ENCODE data around the gene TMEM192. TPM values are rescaled to one million over a fixed set of nuclear protein-coding genes. Genes with fewer than 3 reads are reported as not detected.

Gene TMEM192
- total RNA-seq, 1 donor from 2014 or later = 16.1 TPM

DNA sequence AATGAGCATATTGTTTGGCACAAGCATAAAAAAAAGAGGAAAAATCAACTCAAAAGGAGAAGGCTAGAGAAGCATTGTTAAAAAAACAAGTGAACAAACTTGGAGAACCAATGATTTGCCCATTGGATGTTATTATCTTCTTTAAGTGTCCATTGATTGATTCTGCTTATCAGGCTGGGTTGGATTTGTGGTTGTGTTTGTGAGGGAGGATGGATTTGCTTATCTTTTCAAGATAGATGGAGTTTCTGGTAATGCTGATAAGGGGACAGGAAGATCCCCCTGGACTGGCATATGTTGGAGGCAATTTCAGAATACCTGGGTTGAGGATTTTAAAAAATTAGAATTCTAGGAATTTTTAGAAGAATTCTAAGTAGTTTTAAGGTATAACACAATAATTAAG lies 41.8 kb upstream of the TMEM192 start:
- Histone ChIP-seq H3K27ac (no peak overlapping the region), H3K4me2 (no peak overlapping the region), H3F3A (ENCODE audit: low read depth) (no peaks in the 10 kb centered on the region), H4K20me1 (ENCODE audit: low read depth) (no peaks in the 10 kb centered on the region), H2AFZ (replicated peaks) (no peak overlapping the region), H3K9me3 (ENCODE audit: low read depth) (no peaks in the 10 kb centered on the region), H3K27me3 (no peaks in the 10 kb centered on the region), H3K4me1 (no peaks in the 10 kb centered on the region), H3K4me3 (no peak overlapping the region), H3K9ac (no peak overlapping the region), H3K79me2 (ENCODE audit: low read depth) (no peaks in the 10 kb centered on the region), H3K36me3 (no peaks in the 10 kb centered on the region)
- DNase-seq (ENCODE audit: low spot score) = no peak
- Mint-ChIP-seq H3K9me3 (peaks cover 2% of the 10 kb centered on the region), H3K36me3 (no peaks in the 10 kb centered on the region), H3K4me1 (no peaks in the 10 kb centered on the region), H3K4me3 (no peak overlapping the region), H3K27me3 (ENCODE audit: insufficient read depth, low read depth) (peaks cover 2% of the 10 kb centered on the region), H3K27ac (no peak overlapping the region)
- TF ChIP-seq EZH2phosphoT487 (IDR thresholded peaks at IDR 0.05) = no peak
- TF ChIP-seq, protein P1, sequence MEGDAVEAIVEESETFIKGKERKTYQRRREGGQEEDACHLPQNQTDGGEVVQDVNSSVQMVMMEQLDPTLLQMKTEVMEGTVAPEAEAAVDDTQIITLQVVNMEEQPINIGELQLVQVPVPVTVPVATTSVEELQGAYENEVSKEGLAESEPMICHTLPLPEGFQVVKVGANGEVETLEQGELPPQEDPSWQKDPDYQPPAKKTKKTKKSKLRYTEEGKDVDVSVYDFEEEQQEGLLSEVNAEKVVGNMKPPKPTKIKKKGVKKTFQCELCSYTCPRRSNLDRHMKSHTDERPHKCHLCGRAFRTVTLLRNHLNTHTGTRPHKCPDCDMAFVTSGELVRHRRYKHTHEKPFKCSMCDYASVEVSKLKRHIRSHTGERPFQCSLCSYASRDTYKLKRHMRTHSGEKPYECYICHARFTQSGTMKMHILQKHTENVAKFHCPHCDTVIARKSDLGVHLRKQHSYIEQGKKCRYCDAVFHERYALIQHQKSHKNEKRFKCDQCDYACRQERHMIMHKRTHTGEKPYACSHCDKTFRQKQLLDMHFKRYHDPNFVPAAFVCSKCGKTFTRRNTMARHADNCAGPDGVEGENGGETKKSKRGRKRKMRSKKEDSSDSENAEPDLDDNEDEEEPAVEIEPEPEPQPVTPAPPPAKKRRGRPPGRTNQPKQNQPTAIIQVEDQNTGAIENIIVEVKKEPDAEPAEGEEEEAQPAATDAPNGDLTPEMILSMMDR (IDR thresholded peaks at IDR 0.05) = no peak
- TF ChIP-seq EZH2 (IDR thresholded peaks at IDR 0.05) = no peak

DNA sequence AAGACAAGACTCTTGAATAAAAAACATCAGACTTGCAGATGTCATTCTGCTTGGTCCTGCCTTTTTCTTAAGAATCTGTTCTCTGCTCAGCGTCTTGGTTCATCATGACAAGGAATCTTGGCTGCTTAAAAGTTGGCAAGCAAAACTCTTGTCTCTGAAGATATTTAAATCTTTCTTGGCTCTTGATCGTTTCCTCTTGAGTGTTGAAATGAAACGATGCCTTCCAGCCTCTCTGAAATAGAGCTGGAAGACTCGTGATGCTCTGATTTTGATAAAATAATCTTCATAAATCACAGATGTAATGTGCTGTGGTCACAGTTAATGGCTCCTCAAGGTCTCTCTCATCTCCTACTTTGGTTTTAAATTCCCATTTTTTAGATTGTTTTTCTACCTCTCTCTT lies 39.9 kb upstream of the TMEM192 start:
- no peaks in the 10 kb centered on the region for H3K36me3 Mint-ChIP-seq

DNA sequence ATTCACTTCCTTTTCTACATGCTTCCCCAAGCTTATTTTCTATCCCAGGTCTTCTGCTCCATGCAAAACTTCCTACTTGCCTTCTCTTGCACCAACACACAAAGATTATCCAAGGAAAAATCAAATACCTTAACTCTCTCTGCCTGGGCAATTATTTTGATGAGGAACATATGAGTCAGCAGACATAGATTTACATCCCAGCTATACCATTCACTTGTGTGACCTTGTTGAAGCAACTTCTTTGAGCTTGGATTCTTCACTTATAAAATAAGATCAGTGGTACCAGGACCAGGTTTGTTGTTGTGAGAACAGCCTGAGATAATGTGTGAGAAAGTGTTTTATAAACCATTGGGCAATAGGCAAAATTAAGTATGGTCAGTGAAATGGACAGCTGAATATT lies 39.1 kb upstream of the TMEM192 start:
- no peaks in the 10 kb centered on the region for H3K9me3 ChIP-seq (ENCODE audit: low read depth)
- no peaks in the 10 kb centered on the region for H3F3A ChIP-seq (ENCODE audit: low read depth)
- Mint-ChIP-seq H3K36me3 (no peaks in the 10 kb centered on the region), H3K9me3 (no peaks in the 10 kb centered on the region), H3K27ac (no peak overlapping the region), H3K4me1 (no peaks in the 10 kb centered on the region), H3K4me3 (no peak overlapping the region), H3K27me3 (ENCODE audit: insufficient read depth, low read depth) (peaks cover 5% of the 10 kb centered on the region)
- no peaks in the 10 kb centered on the region for H3K4me1 ChIP-seq
- H3K36me3 ChIP-seq = no peaks in the 10 kb centered on the region
- no peak for DNase-seq (ENCODE audit: low spot score)
- no peak overlapping the region for H3K27ac ChIP-seq
- TF ChIP-seq, protein P1 (IDR thresholded peaks at IDR 0.05) = no peak
- TF ChIP-seq EZH2phosphoT487 (IDR thresholded peaks at IDR 0.05) (no peak), EZH2 (IDR thresholded peaks at IDR 0.05) (no peak)
- H3K4me2 ChIP-seq = no peak overlapping the region
- no peaks in the 10 kb centered on the region for H3K27me3 ChIP-seq
- H3K79me2 ChIP-seq (ENCODE audit: low read depth) = no peaks in the 10 kb centered on the region
- H3K9ac ChIP-seq = no peak overlapping the region
- H4K20me1 ChIP-seq (ENCODE audit: low read depth) = no peaks in the 10 kb centered on the region
- H3K4me3 ChIP-seq = no peak overlapping the region
- H2AFZ ChIP-seq (replicated peaks) = no peak overlapping the region

More for the DNA sequence above, 39.9 kb upstream of the TMEM192 start:
- Mint-ChIP-seq H3K4me3 (no peak overlapping the region), H3K27ac (no peak overlapping the region), H3K27me3 (ENCODE audit: insufficient read depth, low read depth) (peaks cover 7% of the 10 kb centered on the region), H3K9me3 (peaks cover 2% of the 10 kb centered on the region), H3K4me1 (no peaks in the 10 kb centered on the region)
- H3K27ac ChIP-seq = no peak overlapping the region
- no peak overlapping the region for H2AFZ ChIP-seq (replicated peaks)
- no peaks in the 10 kb centered on the region for H3K36me3 ChIP-seq
- H4K20me1 ChIP-seq (ENCODE audit: low read depth) = no peaks in the 10 kb centered on the region
- H3K4me1 ChIP-seq = no peaks in the 10 kb centered on the region
- no peaks in the 10 kb centered on the region for H3F3A ChIP-seq (ENCODE audit: low read depth)
- H3K9ac ChIP-seq = no peak overlapping the region
- no peaks in the 10 kb centered on the region for H3K27me3 ChIP-seq
- no peak for DNase-seq (ENCODE audit: low spot score)
- no peak for TF ChIP-seq EZH2phosphoT487 (IDR thresholded peaks at IDR 0.05)
- TF ChIP-seq EZH2 (IDR thresholded peaks at IDR 0.05) = no peak
- TF ChIP-seq, protein P1 (IDR thresholded peaks at IDR 0.05) = no peak
- no peak overlapping the region for H3K4me3 ChIP-seq
- no peaks in the 10 kb centered on the region for H3K9me3 ChIP-seq (ENCODE audit: low read depth)
- H3K4me2 ChIP-seq = no peak overlapping the region
- H3K79me2 ChIP-seq (ENCODE audit: low read depth) = no peaks in the 10 kb centered on the region

Data from neural progenitor cell (in vitro differentiated cells).